ENCODE results near the gene USP10.
A peak's percentile ranks its signal among the peaks of the same experiment; 100 is the strongest.
"Not testable (repeated sequence)": the region's sequence is repeated elsewhere in the genome, so short reads cannot be mapped to it uniquely, and the experiment has no call there.

The USP10 gene

DNA sequence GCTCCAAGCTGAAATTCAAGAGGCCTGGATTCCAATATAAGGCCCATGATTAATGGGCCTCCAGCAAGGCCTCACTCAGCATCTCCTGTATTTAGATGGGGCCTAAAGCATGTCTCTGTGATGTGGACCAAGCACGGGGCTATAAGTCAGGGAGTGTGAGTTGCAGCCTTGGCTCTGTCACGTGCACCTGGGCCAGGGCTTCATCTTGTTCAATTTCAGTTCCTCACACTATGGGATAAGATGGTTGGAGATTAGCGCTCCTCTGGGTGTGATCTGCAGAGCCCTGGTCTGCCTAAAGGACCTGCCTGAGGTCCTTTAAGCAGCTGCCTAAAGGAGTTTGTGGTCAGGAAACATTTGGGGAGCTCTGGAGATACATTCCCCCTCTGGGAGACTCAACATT, 26.2 kb upstream of the USP10 start:
- DNase-seq (ENCODE audit: low spot score), result no peak

DNA sequence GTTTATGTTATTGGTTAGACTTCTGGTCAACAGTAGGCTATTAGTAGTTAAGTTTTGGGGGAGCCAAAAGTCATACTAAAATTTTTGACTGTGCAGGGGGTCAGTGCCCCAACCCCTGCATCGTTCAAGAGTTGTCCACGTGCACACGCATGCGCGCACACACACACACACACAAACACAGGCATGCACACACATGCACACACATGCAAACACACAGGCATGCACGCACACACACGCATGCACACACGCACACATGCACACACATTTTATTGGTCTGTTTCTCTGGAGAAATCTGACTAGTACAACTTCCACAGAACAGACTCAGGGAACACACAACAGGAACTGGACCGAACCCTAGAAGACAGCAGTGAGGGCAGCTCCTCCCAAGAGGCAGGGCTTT, 24.4 kb upstream of the USP10 start:
- no peak for DNase-seq (ENCODE audit: low spot score)

DNA sequence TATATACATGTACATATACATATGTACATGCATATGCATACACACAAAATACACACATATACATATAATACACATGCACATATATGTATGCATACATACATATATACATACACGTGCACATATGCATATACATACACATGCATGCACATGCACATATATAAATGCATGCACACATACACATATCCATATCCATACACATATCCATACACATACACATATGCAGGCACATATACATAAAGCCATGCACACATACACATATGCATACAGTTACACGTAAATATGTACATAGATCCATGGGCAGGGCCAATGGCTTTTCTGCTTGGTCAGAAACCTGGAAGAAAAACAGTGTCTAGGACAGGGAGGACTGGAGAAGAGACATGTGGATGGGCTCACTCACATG, 23.9 kb upstream of the USP10 start:
- DNase-seq (ENCODE audit: low spot score), result no peak

DNA sequence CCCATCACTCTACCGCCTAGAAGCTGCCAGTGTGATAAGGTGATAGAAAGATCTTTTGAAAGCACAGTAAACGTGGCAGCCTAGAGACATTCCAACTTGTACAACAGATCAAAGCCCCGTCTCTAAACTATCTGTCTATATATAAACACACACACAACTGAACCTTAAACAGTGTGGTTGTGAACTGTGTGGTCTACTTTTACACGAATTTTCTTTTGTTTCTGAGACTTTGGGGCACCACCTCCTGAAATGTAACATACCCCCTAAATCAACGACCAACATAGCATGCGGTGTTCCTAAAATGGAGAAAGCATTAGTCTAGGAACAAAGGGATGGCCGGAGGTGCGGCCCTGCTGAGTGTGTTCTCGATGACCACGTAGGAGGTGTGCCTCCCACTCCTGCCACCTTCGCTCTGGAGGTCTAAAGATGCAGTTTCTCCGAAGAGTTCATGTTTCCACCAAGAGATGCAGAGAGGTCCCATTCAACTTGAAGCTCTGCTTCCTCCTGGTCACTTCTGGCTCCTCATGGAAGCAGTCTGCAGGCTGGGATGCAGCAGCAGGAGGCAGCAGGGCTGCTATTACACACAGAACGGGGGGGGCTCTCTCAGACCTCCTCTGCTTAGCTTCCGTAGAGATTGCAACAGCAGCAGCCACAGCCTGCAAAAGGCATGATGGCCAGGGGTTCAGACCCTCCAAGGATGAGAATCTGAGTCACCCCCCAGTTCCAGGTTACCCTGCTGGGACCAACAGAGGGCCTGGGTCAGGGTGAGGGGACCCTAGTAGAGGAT, 22.6 kb upstream of the USP10 start:
- DNase-seq (ENCODE audit: low spot score), result no peak

DNA sequence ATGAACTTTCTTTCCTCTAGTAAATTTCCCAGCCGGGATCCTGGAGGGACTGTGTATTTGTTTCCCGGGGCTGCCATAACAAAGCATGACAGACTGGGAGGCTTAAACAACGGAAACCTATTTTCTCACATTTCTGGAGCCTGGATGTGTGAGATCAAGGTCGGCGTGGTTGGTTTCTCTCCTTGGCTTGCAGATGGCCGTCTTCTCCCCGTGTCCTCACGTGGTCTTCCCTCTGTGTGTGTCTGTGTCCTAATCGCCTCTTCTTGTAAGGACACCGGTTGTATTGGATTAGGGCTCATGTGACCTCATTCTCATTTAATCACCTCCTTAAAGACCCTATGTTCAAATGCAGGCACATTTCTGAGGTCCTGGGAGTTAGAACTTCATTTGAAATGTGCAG, 22.0 kb upstream of the USP10 start:
- no peak for DNase-seq (ENCODE audit: low spot score)

DNA sequence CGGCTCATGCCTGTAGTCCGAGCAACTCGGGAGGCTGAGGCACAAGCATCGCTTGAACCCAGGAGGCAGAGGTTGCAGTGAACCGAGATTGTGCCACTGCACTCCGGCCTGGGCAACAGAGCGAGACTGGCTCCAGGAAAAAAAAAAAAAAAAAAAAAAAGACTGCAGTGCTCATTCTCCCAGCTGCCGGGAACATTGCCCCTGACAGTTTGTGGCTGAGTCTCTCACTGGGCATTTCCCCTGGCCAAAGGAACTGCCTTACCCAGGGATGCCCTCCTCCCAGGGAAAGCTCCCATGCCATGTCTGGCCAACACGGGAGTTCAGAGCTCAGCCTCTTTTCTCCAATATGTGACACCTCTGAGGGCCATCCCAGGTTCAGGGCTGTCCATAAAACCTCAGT, 21.3 kb upstream of the USP10 start:
- DNase-seq (ENCODE audit: low spot score), result no peak

DNA sequence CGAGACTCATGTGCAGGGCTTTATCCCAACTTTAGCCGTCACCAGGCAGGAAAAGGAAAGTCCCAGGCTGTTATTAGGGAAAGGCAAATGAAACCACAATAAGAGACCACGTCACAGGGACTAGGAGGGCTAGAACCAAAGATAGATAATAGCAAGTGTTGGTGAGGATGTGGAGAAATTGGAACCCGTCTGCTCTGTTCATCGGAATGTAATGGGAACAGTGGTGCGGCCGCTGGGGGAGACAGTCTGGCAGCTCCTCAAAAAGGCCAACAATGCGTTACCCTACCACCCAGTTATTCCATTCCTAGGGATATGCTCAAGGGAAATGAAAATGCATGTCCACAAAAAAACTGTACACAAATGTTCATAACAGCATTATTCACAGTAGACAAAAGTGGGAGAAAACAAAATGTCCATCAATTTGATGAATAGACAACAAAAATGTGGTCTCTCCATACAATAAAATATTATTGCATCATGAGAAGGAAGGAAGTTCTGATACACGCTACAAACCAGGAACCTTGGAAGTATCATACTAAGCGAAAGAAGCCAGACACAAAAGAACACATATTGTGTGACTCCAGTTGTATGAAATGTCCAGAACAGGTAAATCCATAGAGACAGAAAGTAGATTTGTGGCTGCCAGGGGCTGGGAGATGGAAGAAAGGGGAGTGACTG, 19.5 kb upstream of the USP10 start:
- no peak for DNase-seq (ENCODE audit: low spot score)

DNA sequence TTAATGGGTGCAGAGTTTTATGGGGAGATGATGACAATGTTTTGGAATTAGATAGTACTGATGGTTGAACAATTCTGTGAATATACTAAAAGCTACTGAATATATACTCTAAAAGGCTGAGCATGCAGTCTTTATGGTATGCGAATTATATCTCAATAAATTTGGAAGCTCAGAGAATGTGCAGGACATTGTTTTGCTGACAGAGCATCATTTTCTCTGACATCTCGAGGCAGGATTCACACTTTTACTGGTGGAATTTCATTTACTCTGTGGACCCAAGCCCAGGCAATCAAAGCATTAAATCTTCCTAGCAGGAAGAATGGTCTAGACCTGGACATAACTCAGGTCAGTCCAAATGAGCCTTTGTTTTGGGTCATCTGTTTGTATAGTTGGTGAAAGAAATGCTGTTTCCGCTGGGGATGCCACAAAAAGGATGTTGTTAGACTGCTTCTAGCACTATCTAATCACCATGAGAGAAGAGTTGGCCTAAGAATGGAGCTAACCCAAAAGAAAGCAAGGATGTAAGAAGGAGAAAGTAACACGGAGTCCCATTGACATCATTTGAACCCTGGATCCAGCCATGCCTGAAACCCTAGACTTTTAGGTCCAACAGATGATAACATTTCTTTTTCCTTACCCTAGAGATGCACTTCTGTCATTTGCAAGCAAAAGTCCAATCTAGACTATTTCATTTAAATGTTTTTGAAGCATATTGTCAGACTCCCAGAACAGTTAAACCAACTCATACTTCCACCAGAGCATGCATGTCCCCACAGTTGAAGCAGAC, 18.8 kb upstream of the USP10 start:
- DNase-seq (ENCODE audit: low spot score), result no peak

DNA sequence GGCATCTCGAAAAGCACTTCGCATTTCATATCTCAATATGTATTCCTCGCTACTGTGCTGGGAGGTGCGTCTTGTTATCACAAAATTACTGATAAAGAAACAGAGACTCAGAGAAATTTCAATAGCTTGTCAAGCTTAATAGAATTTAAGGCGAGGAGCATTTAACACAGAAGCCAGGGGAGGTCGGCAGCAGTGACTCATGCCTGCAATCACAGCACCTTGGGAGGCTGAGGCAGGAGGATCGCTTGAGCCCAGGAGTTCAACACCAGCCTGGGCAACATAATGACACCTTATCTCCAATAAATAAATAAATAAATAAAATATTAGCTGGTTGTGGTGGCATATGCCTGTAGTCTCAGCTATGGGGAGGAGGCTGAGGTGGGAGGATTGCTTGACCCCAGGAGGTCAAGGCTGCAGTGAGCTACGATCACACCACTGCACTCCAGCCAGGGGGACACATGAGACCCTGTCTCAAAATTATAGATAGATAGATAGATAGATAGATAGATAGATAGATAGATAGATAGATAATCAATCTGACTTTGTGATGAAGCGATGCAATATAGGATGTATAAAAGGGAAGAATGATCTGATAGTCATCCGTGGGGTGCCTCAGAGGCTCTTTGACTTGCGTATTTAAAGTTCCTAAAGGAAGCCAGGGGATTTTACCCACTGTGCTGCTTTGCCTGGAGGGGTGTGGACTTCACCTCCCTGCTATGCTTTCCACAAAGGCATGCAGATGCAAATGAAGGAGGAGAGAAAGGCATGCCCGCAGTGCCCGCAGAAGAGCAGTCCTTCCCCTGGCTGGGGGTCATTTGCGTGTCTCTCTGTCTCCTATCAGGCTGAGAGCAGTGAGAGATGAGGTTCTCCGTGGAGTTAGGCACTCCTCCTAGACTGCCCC, 15.9 kb upstream of the USP10 start:
- peak; percentile 52 for DNase-seq (ENCODE audit: low spot score)

DNA sequence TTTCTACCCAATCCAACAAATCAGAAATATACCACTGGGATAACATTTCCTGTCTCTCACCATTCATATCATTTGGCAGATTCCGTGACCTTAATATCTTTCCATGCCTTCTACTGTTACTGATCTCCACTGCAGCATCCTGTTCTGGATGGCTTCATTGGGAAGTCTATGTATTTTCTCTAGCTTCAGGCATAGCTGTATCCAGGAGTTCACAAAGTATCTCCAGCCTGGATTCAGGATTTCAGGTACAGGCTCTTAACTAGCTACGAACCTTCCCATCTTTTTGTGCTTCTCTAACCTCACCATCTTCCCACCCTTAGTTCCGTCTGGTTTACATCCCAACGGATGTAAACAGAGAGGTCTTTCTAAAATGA, 15.2 kb upstream of the USP10 start:
- no peak for DNase-seq (ENCODE audit: low spot score)

DNA sequence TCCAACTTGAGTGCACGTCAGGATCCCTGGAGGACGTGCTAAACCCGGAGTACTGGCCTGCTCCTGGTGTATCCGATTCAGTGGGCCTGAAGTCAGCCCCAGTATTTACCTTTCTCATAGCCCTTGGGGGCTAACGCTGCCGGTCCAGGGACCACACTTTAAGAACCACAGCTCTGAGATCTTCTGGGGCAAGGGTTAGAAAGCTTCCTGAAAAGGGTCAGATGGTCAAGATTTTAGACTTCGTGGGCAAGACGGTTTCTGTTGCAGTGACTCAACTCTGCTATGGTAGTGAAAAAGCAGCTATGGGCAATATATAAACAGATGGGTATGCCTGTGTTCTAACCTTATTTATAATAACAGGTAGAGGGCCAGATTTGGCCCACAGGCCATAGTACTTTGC, 14.6 kb upstream of the USP10 start:
- DNase-seq (ENCODE audit: low spot score), result no peak

DNA sequence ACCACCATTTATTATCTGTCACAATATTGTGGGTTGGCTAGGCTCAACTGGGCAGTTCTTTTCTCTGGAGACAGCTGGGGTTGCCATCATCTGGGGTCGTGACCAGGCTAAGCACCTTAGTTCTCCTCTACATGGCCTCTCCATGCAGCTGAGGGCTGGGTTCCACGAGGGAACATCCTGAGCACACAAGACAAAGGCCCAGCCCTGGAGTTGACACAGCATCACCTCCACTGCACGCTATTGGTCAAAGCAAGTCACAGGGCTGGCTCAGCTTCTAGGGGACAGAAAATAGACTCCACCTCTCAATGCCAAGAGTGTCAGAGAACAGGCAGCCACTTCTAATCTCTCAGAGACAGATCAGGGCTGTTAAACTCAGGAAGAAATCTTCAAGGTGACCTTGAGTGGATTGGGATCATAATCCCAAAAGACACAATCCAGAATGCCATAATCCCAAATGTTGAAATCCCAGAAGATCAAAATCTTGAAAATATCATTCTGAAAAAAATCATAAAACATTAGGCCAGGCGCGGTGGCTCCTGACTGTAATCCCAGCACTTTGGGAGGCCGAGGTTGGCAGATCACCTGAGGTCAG, 13.0 kb upstream of the USP10 start:
- no peak for DNase-seq (ENCODE audit: low spot score)

DNA sequence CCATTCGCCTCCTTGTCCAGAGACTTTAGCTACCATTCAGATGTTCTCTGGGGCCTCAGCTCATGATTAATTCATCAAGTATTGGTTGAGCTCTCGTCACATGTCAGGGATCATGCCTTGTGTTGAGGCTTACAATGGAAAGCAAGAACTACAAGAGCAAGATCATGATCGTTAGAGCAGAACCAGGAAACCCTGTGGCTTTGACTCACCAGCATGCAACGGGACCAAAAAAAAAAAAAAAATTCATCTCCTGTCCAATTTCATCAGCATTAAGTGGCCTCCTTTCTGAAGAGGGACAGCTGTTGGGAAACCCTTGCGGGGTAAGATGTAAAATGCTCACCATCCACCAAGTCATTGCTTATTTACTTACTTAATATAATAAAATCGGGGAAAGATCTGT, 12.1 kb upstream of the USP10 start:
- DNase-seq (ENCODE audit: low spot score), result no peak

DNA sequence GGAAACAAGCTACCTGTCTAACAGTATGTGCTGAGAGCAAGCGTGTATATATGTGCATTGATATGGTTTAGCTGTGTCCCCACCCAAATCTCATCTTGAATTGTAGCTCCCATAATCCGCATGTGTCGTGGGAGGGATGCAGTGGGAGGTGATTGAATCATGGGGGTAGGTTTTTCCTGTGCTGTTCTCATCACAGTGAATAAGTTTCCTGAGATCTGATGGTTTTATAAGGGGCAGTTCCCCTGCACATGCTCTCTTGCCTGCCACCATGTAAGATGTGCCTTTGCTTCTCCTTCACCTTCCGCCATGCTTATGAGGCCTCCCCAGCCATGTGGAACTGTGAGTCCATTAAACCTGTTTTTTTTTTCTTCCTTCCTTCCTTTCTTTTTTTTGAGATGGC, 11.6 kb upstream of the USP10 start:
- not testable (repeated sequence) for DNase-seq (ENCODE audit: low spot score)

DNA sequence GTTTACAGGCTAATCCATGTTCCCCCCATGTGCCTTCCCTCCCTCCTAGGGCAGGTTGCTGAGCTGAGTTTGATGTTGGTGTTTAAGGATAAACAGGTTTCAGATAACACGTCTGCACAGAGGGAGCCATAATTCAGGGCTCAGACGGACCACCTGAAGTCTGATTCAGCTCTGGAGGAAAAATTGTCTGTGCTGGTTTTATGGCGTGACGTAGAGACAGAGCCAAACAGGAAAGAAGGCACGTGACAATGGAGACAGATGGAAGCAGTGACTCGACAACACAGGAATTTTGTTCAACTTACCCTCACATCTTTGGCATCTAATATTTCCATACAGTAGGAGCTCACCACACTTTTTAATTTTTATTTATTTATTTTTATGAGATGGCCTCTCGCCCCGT, 10.7 kb upstream of the USP10 start:
- DNase-seq (ENCODE audit: low spot score), result no peak

DNA sequence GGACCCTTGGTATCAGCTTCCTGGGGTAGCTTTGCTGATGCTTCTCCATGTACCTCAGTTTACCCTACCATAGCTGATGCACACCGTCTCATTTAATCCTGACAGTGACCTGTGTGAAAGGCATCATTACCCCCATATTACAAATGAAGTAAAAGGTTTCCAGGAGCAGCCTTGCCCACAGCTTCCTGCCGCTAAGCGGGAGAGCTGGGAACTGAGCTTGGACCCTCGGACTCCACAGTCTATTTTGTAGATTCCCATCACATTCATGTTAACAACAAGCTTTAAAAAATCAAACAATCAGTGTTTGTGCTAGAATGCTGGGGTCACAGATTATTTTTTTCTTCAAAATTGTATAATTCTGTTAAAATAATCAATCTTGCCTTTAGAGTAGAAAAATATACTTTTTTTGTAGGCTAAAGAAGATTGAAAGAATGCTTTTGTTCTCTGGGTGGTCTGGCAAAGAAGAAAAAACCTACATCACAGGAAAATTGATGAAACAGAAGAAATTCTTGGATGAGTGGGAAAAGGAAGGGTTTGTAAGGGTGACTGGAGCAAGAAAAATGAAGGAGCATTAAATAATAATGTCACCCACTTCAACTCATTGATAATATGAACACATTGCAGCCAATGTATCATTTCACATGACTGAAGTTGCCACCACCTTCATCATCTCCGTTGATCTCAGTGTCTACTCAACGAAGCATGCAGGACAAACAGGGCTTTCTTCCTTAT, 9.5 kb upstream of the USP10 start:
- no peak for DNase-seq (ENCODE audit: low spot score)

DNA sequence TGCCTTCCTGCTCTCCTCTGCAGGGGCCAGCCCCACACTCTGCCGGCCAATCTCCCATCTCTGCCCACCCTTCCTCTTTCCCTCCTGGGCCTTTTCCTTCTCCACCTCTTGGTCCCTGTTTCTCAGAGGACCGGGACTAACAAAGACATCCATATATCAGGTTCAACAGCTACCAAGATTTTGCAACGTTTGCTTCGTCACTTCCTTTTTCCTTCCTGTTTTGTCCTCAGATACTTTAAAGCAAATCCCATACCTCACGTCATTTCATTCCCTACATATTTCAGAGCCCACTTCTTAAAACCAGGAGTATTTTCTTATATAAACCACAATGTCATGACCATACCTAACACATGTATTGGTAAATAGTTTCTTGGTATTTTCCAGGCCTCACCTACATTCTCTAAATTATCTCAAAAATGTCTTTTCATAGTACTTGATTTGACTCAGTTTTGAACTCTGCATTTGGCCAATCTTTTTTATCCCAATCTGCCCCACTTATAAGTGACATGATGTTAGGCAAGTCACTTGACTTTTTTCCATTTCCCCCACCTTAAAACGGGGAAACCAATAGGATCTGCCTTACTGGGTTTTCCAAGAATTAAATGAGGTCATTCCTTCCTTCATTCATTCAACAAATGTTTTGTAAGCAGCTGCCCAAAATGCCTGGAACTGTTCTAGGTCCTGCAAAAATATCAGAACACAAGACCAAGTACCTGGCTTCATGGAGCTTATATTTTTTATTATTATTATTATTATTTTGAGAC, 7.2 kb upstream of the USP10 start:
- no peak for DNase-seq (ENCODE audit: low spot score)

DNA sequence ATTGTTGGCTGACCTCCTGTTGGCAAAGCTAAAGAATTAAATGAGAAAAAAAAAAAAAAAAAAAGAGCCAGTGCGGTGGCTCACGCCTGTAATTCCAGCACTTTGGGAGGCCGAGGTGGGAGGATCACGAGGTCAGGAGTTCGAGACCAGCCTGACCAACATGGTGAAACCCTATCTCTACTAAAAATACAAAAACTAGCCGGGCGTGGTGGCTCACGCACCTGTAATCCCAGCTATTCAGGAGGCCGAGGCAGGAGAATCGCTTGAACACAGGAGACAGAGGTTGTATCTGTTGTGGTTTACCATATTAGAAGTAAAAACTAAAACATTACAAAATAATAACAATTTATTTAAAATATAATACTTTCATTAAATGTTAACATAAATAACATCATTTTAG, 5.9 kb upstream of the USP10 start:
- not testable (repeated sequence) for DNase-seq (ENCODE audit: low spot score)

DNA sequence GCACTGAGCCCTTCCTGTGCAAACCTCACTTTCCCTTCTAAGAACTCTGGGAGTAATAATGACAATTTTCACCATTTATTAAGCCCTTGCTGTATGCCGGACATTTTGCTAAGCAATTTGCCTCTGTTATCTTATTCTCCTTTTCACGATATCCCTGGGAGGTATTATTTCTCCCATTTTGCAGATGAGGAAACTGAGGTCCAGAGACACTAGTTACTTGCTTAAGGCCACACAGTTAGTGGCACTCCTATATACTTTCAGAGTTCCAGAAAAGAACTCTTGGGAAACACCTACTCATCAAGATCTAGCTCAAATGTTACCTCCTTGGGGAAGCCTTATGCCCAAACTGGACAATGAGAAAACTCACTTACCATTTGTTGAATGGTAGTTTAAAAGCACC, 4.8 kb upstream of the USP10 start:
- DNase-seq (ENCODE audit: low spot score), result no peak

DNA sequence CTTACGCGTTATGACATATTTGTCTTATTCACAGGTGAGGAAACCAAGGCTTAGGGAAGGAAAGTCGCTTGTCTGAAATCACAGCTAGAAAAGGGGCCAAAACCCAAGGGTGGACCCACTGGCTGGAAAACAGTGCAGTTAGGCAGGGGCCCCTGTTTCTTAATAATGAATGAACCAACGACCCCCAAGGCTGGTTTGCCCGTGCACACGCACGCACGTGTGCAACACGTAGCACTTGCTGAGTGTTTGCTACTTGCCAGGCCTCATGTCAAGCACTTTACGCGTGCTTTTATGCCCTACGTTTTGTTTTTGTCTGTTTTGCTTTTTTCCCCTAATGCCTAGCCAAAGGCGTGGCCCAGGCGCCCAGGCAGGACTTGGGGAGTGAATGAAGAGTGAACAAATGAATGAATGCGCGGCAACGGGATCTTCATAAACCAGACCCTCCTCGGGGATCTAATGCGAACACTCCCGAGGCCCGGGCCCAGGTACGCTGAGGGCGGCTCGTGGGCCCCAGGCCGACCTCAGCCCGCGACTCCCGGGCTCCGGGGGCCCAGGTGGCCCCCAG, 571 bp upstream of the USP10 start:
- no peak for DNase-seq (ENCODE audit: low spot score)

Measured in iPS-NIHi11 (cell line).